Fibroblast of skin of back (primary cell): ENCODE results near the gene HPS1.

ENCODE experiments used
- DNase-seq: peaks from one replicate; pipeline ENCODE4 v3.0.0-alpha.2; 2013

Gene HPS1

GRCh38 chr10:98463976-98464754, 17.4 kb upstream of the HPS1 start:
- DNase-seq = no peak

GRCh38 chr10:98463016-98463415, 16.3 kb upstream of the HPS1 start:
- DNase-seq = no peak

GRCh38 chr10:98461500-98461842, 14.7 kb upstream of the HPS1 start:
- no peak for DNase-seq

- DNase-seq = peak; percentile 95
Measured at GRCh38 chr10:98460837-98461499, 14.2 kb upstream of the HPS1 start.

GRCh38 chr10:98458809-98459784, 12.4 kb upstream of the HPS1 start:
- no peak for DNase-seq

- no peak for DNase-seq
Measured at GRCh38 chr10:98457721-98458120, 11.0 kb upstream of the HPS1 start.

GRCh38 chr10:98456686-98457482, 10.1 kb upstream of the HPS1 start:
- no peak for DNase-seq

- DNase-seq = no peak
Measured at GRCh38 chr10:98456043-98456570, 9.4 kb upstream of the HPS1 start.

GRCh38 chr10:98453729-98454128, 7.0 kb upstream of the HPS1 start:
- no peak for DNase-seq

GRCh38 chr10:98450618-98451017, 3.9 kb upstream of the HPS1 start:
- DNase-seq = no peak

- no peak for DNase-seq
Measured at GRCh38 chr10:98449287-98449686, 2.6 kb upstream of the HPS1 start.

- DNase-seq = peak; percentile 46
Measured at GRCh38 chr10:98446151-98446660, 529 bp downstream of the HPS1 start.

GRCh38 chr10:98445200-98445812, 1.4 kb downstream of the HPS1 start:
- no peak for DNase-seq

GRCh38 chr10:98444314-98445006, 2.3 kb downstream of the HPS1 start:
- no peak for DNase-seq

- DNase-seq = no peak
Measured at GRCh38 chr10:98438715-98439114, 8.0 kb downstream of the HPS1 start.

GRCh38 chr10:98436704-98437103, 10.0 kb downstream of the HPS1 start:
- DNase-seq = no peak

- no peak for DNase-seq
Measured at GRCh38 chr10:98435178-98435577, 11.6 kb downstream of the HPS1 start.

- peak; percentile 25 for DNase-seq
Measured at GRCh38 chr10:98433881-98434732, 12.6 kb downstream of the HPS1 start.

- no peak for DNase-seq
Measured at GRCh38 chr10:98433371-98433770, 13.4 kb downstream of the HPS1 start.

- DNase-seq = no peak
Measured at GRCh38 chr10:98432330-98432729, 14.4 kb downstream of the HPS1 start.
